AG04450 (cell line): ENCODE data around the gene ELP4. TPM values are rescaled to one million over a fixed set of nuclear protein-coding genes. Genes with fewer than 3 reads are reported as not detected.

Experiments
- CTCF ChIA-PET: fragments of 300-600, 350-600 bp; formaldehyde crosslinking; extraction: SDS; loops from one replicate; lab custom pipeline; 2022; ENCODE audit warnings: antibody characterized with exemption, inconsistent platforms; lab: Charles Lee
- POLR2A ChIA-PET: fragments of 350-600 bp; formaldehyde crosslinking; extraction: SDS; loops from one replicate; lab custom pipeline; 2021; ENCODE audit warnings: antibody characterized with exemption, inconsistent platforms; lab: Yijun Ruan, JAX
- DNase-seq: peaks from one replicate; pipeline ENCODE4 v3.0.0-alpha.2; 2011; ENCODE audit warnings: low read depth, low spot score
- H3K27ac ChIP-seq: one replicate; pipeline ENCODE4 v1.5.1; 2012; ENCODE audit warnings: low read depth, low read length, control low read depth
- H3K27me3 ChIP-seq: one replicate; pipeline ENCODE4 v1.6.0; 2012; ENCODE audit warnings: low read length; ENCODE audit not compliant: control insufficient read depth, insufficient read depth
- H3K4me3 ChIP-seq: 2 replicates; pipeline ENCODE4 v1.5.1; 2011; ENCODE audit warnings: mild to moderate bottlenecking, low read depth, low read length, control low read depth
- H3K9me3 ChIP-seq: 2 replicates; pipeline ENCODE4 v1.5.1; 2012; ENCODE audit warnings: low read length; ENCODE audit not compliant: control insufficient read depth, insufficient read depth
- polyA plus RNA-seq: library from polyadenylated mRNA; depleted of rRNA; stranded (reverse); fragments of >200 nt; gene quantifications from 2 replicates; pipeline ENCODE4 v1.2.3, GENCODE V29; 2011
- TF ChIP-seq, protein P1 (sequence below): IDR thresholded peaks from 2 replicates; pipeline ENCODE4 v1.5.1; 2011; ENCODE audit warnings: low read depth, low read length, control low read depth, inconsistent platforms

ELP4 gene
- polyA plus RNA-seq, 1 experiment: 15.5 TPM

DNA sequence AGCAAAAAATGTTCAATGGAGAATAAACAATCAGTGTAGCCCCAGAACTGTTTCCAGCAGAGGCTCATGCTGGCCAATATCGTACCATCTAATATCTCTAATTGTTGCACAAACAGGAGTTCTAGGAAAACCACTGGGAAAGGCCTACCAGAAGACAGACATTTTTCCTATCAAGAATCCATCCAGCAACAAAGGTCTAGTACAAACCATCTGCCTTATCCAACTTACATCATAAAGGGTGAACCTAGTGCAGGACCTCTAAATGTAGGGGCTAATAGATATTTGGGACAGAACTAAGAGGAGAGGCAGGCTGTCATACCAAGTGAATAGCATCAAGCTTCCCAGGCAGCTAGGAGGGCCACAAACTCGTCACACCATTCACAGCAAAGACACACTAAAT is 282.9 kb downstream of the ELP4 start:
- no peak for DNase-seq
- H3K27me3 ChIP-seq: peaks cover 38% of the 10 kb centered on the region
- TF ChIP-seq, protein P1, sequence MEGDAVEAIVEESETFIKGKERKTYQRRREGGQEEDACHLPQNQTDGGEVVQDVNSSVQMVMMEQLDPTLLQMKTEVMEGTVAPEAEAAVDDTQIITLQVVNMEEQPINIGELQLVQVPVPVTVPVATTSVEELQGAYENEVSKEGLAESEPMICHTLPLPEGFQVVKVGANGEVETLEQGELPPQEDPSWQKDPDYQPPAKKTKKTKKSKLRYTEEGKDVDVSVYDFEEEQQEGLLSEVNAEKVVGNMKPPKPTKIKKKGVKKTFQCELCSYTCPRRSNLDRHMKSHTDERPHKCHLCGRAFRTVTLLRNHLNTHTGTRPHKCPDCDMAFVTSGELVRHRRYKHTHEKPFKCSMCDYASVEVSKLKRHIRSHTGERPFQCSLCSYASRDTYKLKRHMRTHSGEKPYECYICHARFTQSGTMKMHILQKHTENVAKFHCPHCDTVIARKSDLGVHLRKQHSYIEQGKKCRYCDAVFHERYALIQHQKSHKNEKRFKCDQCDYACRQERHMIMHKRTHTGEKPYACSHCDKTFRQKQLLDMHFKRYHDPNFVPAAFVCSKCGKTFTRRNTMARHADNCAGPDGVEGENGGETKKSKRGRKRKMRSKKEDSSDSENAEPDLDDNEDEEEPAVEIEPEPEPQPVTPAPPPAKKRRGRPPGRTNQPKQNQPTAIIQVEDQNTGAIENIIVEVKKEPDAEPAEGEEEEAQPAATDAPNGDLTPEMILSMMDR: no peak
- no peak overlapping the region for H3K27ac ChIP-seq
- no peak overlapping the region for H3K4me3 ChIP-seq
- CTCF ChIA-PET: no interaction called here
- POLR2A ChIA-PET: no interaction called here
- H3K9me3 ChIP-seq: no peaks in the 10 kb centered on the region

DNA sequence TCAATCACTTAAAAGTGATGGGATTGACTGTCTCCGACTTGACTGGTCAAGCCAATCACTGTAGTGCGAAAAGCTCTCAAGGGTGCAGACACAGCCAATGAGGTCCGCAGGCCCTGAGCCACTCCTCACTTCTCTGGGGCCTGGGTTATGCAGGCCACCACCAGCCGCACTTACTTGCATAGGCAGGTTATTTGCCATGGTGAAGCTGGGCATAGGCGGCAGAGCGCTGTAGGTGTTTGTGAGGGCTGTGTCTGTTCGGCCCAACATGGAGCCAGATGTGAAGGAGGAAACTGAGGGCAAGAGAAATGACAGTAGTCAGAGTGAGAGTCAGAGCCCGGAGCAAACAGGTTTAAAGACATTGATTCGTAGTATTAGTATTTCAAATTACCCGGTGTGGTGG is 283.7 kb downstream of the ELP4 start:
- no peak for DNase-seq
- TF ChIP-seq, protein P1: no peak
- peaks cover 45% of the 10 kb centered on the region for H3K27me3 ChIP-seq
- POLR2A ChIA-PET: no interaction called here
- CTCF ChIA-PET: no interaction called here
- H3K9me3 ChIP-seq: no peaks in the 10 kb centered on the region
- no peak overlapping the region for H3K27ac ChIP-seq
- H3K4me3 ChIP-seq: no peak overlapping the region

DNA sequence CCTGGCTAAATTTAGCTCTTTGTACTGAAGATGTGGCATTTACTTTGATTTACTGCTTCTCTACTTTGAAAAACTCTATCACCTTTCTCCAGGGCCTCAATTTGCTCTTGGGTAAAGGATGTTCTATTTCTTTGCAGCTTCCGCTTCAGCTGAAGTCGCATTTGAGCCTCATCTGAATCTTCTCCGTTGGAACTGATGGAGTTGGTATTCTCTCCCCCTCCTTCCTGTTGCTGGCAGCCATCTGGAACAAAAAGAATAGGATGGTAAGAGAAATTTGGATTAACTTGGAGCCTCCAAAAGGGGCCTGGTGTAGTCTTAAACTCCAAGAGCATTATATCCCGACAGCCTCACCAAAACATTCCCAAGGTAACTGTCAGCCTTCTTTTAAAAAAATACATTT is 285.0 kb downstream of the ELP4 start:
- Histone ChIP-seq H3K9me3 (peaks cover 2% of the 10 kb centered on the region; the same call in 1 of the 2 replicates), H3K4me3 (no peak overlapping the region), H3K27ac (no peak overlapping the region), H3K27me3 (peaks cover 57% of the 10 kb centered on the region)
- ChIA-PET CTCF (interaction anchor here (0.9 kb wide), 1 partner anchor 15 kb away, joined by 3 read pairs; no protein-coding TSS in a partner anchor), POLR2A (no interaction called here)
- TF ChIP-seq, protein P1: no peak
- no peak for DNase-seq

DNA sequence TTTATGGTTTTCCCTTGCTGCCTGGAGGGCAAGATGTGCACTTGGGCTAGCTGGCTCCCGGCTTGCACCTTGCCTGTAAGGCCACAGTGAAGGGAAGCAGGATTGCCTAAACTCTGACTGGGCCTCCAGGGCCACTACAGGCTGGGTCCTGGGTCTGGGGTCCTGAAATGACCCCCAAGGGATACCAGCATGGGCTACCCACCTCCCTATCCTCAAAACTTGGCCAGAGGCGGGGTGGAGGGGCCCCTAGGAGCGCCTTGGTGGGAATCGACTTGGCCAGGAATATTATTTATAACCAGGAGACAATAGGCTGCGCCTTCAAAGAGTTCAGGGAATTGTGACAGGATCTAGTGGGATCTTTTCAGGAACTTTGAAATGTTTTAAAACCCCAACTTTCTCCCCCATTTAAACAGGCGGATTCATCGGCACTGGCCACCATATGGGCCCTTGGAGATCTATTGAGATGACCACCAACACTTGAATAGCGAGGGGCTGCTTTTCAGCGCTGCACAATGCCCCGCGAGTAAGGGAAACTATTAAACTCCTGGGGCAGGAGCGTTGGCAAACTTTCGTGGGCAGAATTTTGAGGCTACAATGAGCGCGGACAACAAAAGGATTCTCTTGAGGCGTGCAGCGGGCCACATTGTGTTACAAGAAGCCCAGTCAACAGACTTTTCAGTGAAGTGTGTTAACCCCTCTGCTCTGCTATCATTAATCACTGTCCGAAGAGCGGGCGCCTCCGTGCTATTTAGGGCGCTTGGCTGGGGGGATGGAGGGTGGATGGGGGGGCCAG is 286.3 kb downstream of the ELP4 start:
- Histone ChIP-seq H3K27me3 (peaks cover 71% of the 10 kb centered on the region), H3K4me3 (no peak overlapping the region), H3K27ac (no peak overlapping the region), H3K9me3 (peaks cover 6% of the 10 kb centered on the region; the same call in 1 of the 2 replicates)
- POLR2A ChIA-PET: no interaction called here
- TF ChIP-seq, protein P1: no peak
- CTCF ChIA-PET: no interaction called here
- no peak for DNase-seq

DNA sequence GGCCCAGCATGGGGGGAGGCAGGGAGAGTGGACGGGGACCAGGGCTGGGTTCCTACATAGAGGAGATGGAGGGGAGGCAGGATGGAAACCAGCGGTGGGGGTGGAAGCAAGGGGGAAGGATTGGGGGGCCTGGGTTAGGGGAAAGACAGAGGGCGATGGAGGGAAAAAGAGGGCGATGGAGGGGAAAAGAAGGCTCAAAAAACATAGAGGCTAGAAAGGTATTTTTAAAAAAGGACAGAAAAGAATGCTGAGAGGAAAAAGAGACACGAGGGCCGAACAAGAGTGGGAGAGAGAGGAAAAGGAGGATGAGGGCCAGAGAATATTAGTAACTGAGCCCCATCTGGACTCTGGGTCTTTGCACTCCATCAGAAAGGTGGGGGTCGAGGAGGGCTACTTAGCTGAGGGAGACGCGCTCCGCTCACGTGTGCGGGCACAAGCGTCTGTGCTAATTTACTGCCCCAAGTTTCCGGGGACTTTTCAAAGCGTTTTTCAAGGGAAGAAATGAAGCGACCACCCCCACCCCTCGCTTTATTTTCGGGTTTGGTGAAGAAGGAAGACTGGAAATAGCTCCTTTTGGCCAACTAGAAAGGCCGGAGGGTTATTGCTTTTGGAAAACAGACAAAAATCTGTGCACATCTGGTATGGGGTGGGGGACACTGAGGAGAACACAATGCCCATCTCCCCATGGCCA is 287.1 kb downstream of the ELP4 start:
- ChIA-PET POLR2A (no interaction called here), CTCF (interaction anchor here (0.6 kb wide), 5 partner anchors 148 to 322 kb away, joined by 3 to 5 read pairs (median 3); no protein-coding TSS in a partner anchor)
- DNase-seq: no peak
- peaks cover 6% of the 10 kb centered on the region; the same call in 1 of the 2 replicates for H3K9me3 ChIP-seq
- TF ChIP-seq, protein P1: no peak
- no peak overlapping the region for H3K4me3 ChIP-seq
- no peak overlapping the region for H3K27ac ChIP-seq
- peaks cover 75% of the 10 kb centered on the region for H3K27me3 ChIP-seq
